Erythroblast (primary cell): ENCODE results near the gene HOXA3.

Experiments used
- DNase-seq, 2 experiments: peaks; one replicate each; lab custom pipeline; 2025; lab: John Stamatoyannopoulos, UW
- GATA1 ChIP-seq: IDR thresholded peaks from 2 replicates; pipeline ENCODE4 v1.6.1; 2011; ENCODE audit warnings: low read depth, mild to moderate bottlenecking, control low read depth, low read length, moderate library complexity
- POLR2A ChIP-seq: IDR thresholded peaks from 2 replicates; pipeline ENCODE4 v1.6.1; 2011; ENCODE audit warnings: mild to moderate bottlenecking, low read length

The HOXA3 gene

DNA sequence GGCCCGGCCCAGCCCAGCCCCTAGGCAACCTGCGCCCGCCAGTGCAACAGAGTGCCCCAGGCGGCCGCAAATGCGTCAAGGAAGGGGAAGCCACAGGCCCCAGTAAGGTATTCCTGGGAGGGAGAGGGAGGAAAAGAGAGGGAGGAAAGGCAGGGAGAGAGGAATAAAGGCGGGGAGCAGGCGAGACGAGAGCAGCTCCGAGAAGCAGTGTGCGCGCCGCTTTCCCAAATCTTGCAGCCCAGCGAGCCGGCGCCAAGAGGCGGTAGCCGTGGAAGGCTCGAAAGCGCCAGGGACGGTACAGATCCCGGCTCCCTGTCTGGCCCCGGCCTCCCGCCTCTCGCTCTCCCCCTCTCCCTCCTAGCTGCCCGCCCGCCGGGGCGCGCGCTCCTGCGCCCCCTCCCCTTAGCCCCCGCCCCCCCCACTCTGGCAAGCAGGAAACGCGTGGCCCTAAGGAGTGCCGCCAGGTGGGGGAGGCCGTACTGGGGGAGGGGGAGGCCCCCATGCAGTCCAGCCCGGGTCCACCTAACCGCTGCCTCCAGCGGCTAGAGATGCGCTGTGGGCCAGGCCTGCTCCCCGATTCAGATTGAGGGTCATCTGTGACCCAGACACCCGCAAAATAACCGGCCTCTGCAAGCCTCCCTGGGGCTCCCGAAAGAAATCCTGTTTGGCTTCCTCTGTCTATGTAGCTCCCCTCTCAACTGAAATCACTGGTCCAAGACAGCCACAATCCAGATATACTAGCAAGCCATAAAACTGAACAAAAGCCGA is 17.5 kb upstream of the HOXA3 start:
- DNase-seq: no peak
- TF ChIP-seq POLR2A: no peak
- no peak for TF ChIP-seq GATA1

GRCh38 chr7:27168265-27168947 is 16.0 kb upstream of the HOXA3 start:
- TF ChIP-seq GATA1: no peak
- TF ChIP-seq POLR2A: no peak
- DNase-seq: peak; percentile 35 to 48

GRCh38 chr7:27167916-27168264 is 15.5 kb upstream of the HOXA3 start:
- TF ChIP-seq GATA1 (no peak), POLR2A (no peak)
- DNase-seq: no peak

GRCh38 chr7:27166531-27167505 is 14.4 kb upstream of the HOXA3 start:
- DNase-seq: no peak
- TF ChIP-seq POLR2A (no peak), GATA1 (no peak)

DNA sequence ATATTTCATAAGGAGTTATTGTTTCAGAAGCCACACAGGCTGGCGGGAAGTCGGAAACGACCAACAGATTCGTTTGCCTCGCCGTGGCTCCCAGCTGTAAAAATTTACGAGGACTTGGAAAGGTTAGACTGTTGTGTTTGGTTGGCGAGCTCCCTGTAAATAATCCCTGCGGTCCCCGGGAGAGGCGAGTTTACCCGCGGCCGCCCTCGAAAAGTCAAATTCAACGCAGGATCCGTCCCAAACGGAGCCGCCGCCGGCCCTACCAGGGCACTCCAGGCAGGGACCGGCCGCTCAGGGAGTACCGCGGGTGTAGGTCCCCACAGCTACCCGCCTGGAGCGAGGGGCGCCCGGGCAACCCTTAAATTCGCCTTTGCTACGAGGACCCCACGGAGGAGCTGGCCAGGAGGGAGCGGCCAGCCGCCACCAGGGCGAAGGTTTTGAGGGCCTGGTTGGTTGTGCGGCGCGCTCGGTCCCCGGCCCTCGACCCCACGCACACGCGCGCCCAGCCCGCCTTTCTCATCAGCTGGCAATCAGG is 13.7 kb upstream of the HOXA3 start:
- DNase-seq: no peak
- TF ChIP-seq POLR2A: no peak
- no peak for TF ChIP-seq GATA1

DNA sequence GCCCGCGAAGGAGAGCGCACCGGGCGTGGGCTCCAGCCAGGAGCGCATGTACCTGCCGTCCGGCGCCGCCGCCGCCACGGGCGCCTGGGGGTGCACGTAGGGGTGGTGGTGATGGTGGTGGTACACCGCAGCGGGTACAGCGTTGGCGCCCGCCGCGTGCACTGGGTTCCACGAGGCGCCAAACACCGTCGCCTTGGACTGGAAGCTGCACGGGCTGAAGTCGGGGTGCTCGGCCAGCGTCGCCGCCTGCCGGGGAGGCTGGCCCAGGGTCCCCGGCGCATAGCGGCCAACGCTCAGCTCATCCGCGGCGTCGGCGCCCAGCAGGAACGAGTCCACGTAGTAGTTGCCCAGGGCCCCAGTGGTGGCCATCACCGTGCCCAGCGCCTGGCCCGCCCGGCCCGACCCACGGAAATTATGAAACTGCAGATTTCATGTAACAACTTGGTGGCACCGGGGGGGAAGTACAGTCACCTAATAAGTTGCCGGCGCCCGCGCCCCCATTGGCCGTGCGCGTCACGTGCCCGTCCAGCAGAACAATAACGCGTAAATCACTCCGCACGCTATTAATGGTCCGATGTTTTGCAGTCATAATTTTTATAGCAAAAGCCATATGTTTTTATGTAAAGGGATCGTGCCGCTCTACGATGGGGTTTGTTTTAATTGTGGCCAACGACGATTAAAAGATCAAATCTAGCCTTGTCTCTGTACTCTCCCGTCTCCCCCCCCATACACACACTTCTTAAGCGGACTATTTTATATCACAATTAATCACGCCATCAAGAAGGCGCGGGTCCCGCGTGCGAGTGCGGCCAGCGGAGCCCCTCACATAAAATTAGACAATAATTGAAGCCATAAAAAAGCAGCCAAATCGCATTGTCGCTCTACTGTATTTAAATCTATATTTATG is 13.0 kb upstream of the HOXA3 start, which contains the start of gene HOXA9:
Gene HOXA9 (minus strand): TSS at position 449 of the 907 bp plus-strand sequence. CDS start 80 bp downstream, at position 369.
- TF ChIP-seq POLR2A: no peak
- no peak for TF ChIP-seq GATA1
- peak; percentile 32 to 49 for DNase-seq

DNA sequence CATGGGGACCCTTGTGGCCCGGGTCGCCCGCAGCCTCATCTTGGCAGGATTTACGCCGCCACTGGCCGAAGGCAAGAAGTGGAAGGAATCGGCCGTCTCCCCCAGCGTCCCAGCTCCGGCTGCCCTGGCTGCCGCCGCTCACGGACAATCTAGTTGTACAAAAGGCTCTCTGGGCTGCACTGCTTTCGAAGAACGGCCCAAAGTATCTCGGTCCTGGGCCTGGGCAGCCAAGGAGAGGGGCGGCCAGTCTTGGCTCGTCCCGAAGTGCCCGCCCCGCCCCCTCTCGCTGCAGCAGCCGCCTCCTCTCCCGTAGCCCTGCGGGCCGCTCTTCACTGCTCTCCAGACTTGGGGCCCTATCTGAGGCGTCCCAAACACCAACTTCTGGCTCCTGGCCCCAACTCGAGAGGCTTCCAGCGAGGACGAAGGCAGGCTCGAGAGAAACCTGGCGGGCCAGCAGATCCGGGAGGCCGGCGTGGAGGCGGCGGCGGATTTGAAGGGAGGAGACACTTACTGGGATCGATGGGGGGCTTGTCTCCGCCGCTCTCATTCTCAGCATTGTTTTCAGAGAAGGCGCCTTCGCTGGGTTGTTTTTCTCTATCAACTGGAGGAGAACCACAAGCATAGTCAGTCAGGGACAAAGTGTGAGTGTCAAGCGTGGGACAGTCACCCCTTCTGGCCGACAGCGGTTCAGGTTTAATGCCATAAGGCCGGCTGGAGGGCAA is 12.1 kb upstream of the HOXA3 start:
- DNase-seq: peak in 1 of 2 experiments; percentile 29
- no peak for TF ChIP-seq POLR2A
- TF ChIP-seq GATA1: no peak

GRCh38 chr7:27164045-27164366 is 11.6 kb upstream of the HOXA3 start:
- no peak for DNase-seq
- TF ChIP-seq POLR2A (no peak), GATA1 (no peak)

GRCh38 chr7:27163288-27164044 is 11.1 kb upstream of the HOXA3 start:
- no peak for DNase-seq
- TF ChIP-seq POLR2A: no peak
- no peak for TF ChIP-seq GATA1

DNA sequence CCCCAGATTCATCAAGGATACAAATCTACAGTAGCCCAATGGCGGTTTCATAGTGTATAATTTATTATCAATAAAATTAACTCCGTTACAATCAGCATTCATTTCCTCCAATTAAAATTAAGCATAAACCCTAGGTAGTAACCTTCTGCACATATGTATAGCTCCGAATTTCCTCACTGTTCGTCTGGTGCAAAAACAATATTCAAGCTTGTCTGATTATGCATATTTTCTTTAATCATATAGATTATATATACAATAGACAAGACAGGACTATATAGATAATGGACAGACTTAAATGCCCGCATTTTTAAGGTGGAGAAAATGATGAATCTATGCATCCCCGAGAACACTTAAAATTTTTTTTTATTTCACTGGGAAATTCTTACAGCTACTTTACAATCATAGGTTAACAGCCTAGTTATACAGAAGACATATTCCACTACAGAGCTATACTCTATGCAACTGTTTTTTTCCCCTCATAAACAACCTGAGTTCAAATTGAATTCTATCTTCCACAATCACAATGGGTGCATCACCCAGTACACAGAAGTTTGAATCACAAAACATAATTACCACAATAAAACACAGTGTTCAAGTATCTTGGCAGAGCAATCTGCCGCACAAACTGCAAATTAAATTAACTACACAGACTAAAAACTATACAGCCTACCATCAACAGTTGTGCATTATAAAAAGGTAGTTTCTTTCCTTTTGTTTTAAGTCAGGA is 10.3 kb upstream of the HOXA3 start:
- no peak for DNase-seq

More for the DNA sequence above, 10.3 kb upstream of the HOXA3 start:
- TF ChIP-seq GATA1: no peak
- no peak for TF ChIP-seq POLR2A
